ENCODE results near the gene FOXN4. TPM values are rescaled to one million over a fixed set of nuclear protein-coding genes. Genes with fewer than 3 reads are reported as not detected.

The FOXN4 gene
- total RNA-seq, 1 experiment from 2014 or later: 0.37 TPM

- TF ChIP-seq ATF6 (CRISPR knock-in tag; IDR thresholded peaks at IDR 0.05): no peak
- TF ChIP-seq ZNF317 (CRISPR knock-in tag; IDR thresholded peaks at IDR 0.05; ENCODE audit: borderline replicate concordance, low read depth): no peak
- no peak for TF ChIP-seq ZNF671 (CRISPR knock-in tag; IDR thresholded peaks at IDR 0.05)
- TF ChIP-seq E2F5 (CRISPR knock-in tag; IDR thresholded peaks at IDR 0.05): no peak
These were observed 19.0 kb downstream of the FOXN4 start (continued) for GRCh38 chr12:109290061-109290460.

- TF ChIP-seq JAZF1 (CRISPR knock-in tag; IDR thresholded peaks at IDR 0.05): no peak
- no peak for TF ChIP-seq TEAD4 (CRISPR knock-in tag; IDR thresholded peaks at IDR 0.05)
- no peak for TF ChIP-seq ZNF671 (CRISPR knock-in tag; IDR thresholded peaks at IDR 0.05)
- TF ChIP-seq GTF2I (CRISPR knock-in tag; conservative IDR thresholded peaks at IDR 0.05): no peak
- TF ChIP-seq NFATC4 (CRISPR knock-in tag; IDR thresholded peaks at IDR 0.05): no peak
- TF ChIP-seq E2F4 (CRISPR knock-in tag; IDR thresholded peaks at IDR 0.05; ENCODE audit: borderline replicate concordance, low read depth): no peak
- TF ChIP-seq ESRRA (CRISPR knock-in tag; IDR thresholded peaks at IDR 0.05; ENCODE audit: borderline replicate concordance): no peak
- no peak for TF ChIP-seq HMGA2 (CRISPR knock-in tag; IDR thresholded peaks at IDR 0.05)
- no peak for TF ChIP-seq FOXK1 (CRISPR knock-in tag; IDR thresholded peaks at IDR 0.05)
- no peak for TF ChIP-seq USF2 (CRISPR knock-in tag; IDR thresholded peaks at IDR 0.05)
- no peak for TF ChIP-seq ZNF423 (CRISPR knock-in tag; IDR thresholded peaks at IDR 0.05)
- TF ChIP-seq ZNF138 (CRISPR knock-in tag; conservative IDR thresholded peaks at IDR 0.05): no peak
- peaks cover 16% of the 10 kb centered on the region for H3K4me1 Mint-ChIP-seq
- ChIA-PET CTCF (interaction anchor here (0.6 to 1.0 kb wide), 2 partner anchors 11 to 96 kb away, joined by 3 read pairs; no protein-coding TSS in a partner anchor), POLR2A (no interaction called here)
- H3K9me3 Mint-ChIP-seq: no peaks in the 10 kb centered on the region
- no peak overlapping the region for H3K4me3 Mint-ChIP-seq
- no peak overlapping the region for H3K27ac Mint-ChIP-seq
- 0 out of 2 replicates have a peak, but pooled peaks cover under 1% of the 10 kb centered on the region for H3K27me3 Mint-ChIP-seq (ENCODE audit: low read depth)
- no peaks in the 10 kb centered on the region for H3K36me3 Mint-ChIP-seq
- ATAC-seq: no peak
- DNase-seq (ENCODE audit: low spot score): no peak
These were observed 19.5 kb downstream of the FOXN4 start for GRCh38 chr12:109289551-109289950.

GRCh38 chr12:109289004-109289403, 20.1 kb downstream of the FOXN4 start:
- Mint-ChIP-seq H3K4me1 (peaks cover 16% of the 10 kb centered on the region), H3K27ac (no peak overlapping the region), H3K4me3 (no peak overlapping the region), H3K27me3 (ENCODE audit: low read depth) (no peaks in the 10 kb centered on the region), H3K9me3 (no peaks in the 10 kb centered on the region), H3K36me3 (no peaks in the 10 kb centered on the region)
- DNase-seq (ENCODE audit: low spot score) (no peak), ATAC-seq (no peak)
- ChIA-PET POLR2A (no interaction called here), CTCF (interaction anchor here (0.6 to 1.0 kb wide), 2 partner anchors 11 to 96 kb away, joined by 3 read pairs; no protein-coding TSS in a partner anchor)
- TF ChIP-seq TP53 (CRISPR knock-in tag; IDR thresholded peaks at IDR 0.05) (no peak), ZNF425 (CRISPR knock-in tag; conservative IDR thresholded peaks at IDR 0.05) (no peak), FOXP4 (CRISPR knock-in tag; IDR thresholded peaks at IDR 0.05) (no peak), ELF4 (CRISPR knock-in tag; IDR thresholded peaks at IDR 0.05; ENCODE audit: low read depth) (no peak), ZNF416 (CRISPR knock-in tag; IDR thresholded peaks at IDR 0.05) (no peak), FOXK1 (CRISPR knock-in tag; IDR thresholded peaks at IDR 0.05) (no peak), TCF7 (CRISPR knock-in tag; IDR thresholded peaks at IDR 0.05; ENCODE audit: low read depth) (no peak), AR (CRISPR knock-in tag; IDR thresholded peaks at IDR 0.05) (no peak)

Measured in WTC11 (cell line).